Measurements from ENCODE around the gene SHF.
"Not testable (repeated sequence)": the region's sequence is repeated elsewhere in the genome, so short reads cannot be mapped to it uniquely, and the experiment has no call there.

Gene SHF

GRCh38 chr15:45187894-45188830 lies at the start of gene SHF:
SHF (minus strand) TSS chr15:45187966; CDS start chr15:45187951, 15 bp downstream.
- DNase-seq (ENCODE audit: low spot score): peak; percentile 85

GRCh38 chr15:45236806-45237205 lies 49.0 kb upstream of the SHF start:
- not testable (repeated sequence) for DNase-seq (ENCODE audit: low spot score)

GRCh38 chr15:45234562-45235235 lies 46.9 kb upstream of the SHF start:
- no peak for DNase-seq (ENCODE audit: low spot score)

GRCh38 chr15:45231864-45232562 lies 44.2 kb upstream of the SHF start:
- DNase-seq (ENCODE audit: low spot score): no peak

- no peak for DNase-seq (ENCODE audit: low spot score)
Observed at GRCh38 chr15:45231132-45231531, 43.4 kb upstream of the SHF start.

- DNase-seq (ENCODE audit: low spot score): no peak
Observed at GRCh38 chr15:45230245-45230965, 42.6 kb upstream of the SHF start.

- DNase-seq (ENCODE audit: low spot score): no peak
Observed at GRCh38 chr15:45228931-45229330, 41.2 kb upstream of the SHF start.

- no peak for DNase-seq (ENCODE audit: low spot score)
Observed at GRCh38 chr15:45225506-45226273, 37.9 kb upstream of the SHF start.

GRCh38 chr15:45224621-45225217 lies 37.0 kb upstream of the SHF start:
- peak; percentile 23 for DNase-seq (ENCODE audit: low spot score)

GRCh38 chr15:45221967-45222366 lies 34.2 kb upstream of the SHF start:
- DNase-seq (ENCODE audit: low spot score): peak; percentile 23

GRCh38 chr15:45221053-45221599 lies 33.4 kb upstream of the SHF start:
- no peak for DNase-seq (ENCODE audit: low spot score)

- no peak for DNase-seq (ENCODE audit: low spot score)
Observed at GRCh38 chr15:45212493-45212892, 24.7 kb upstream of the SHF start.

GRCh38 chr15:45205192-45205591 lies 17.4 kb upstream of the SHF start:
- DNase-seq (ENCODE audit: low spot score): peak; percentile 76

GRCh38 chr15:45203182-45203581 lies 15.4 kb upstream of the SHF start:
- no peak for DNase-seq (ENCODE audit: low spot score)

- DNase-seq (ENCODE audit: low spot score): no peak
Observed at GRCh38 chr15:45201869-45202268, 14.1 kb upstream of the SHF start.

GRCh38 chr15:45201557-45201859 lies 13.7 kb upstream of the SHF start:
- no peak for DNase-seq (ENCODE audit: low spot score)

- peak; percentile 39 for DNase-seq (ENCODE audit: low spot score)
Observed at GRCh38 chr15:45200799-45201556, 13.2 kb upstream of the SHF start.

GRCh38 chr15:45200001-45200798 lies 12.4 kb upstream of the SHF start:
- DNase-seq (ENCODE audit: low spot score): peak; percentile 72

Data from iPS-NIHi11 (cell line).